Psoas muscle (tissue), 8 donors: ENCODE measurements around the gene RNF225. TPM values are rescaled to one million over a fixed set of nuclear protein-coding genes. Genes with fewer than 3 reads are reported as not detected.

ENCODE experiments used
- ATAC-seq, 4 donors: fragments of 200-7000 bp; cut with Tn5 transposase; one replicate each; pipeline ENCODE4 v1.9.1; 2020; ENCODE audit warnings: moderate library complexity in 3 of 4, mild to moderate bottlenecking in 2 of 4
- DNase-seq, 2 donors: peaks; one replicate each; pipeline ENCODE4 v3.0.0-alpha.2; 2020
- H3K27ac ChIP-seq: fragments of 200-600 bp; one replicate; pipeline ENCODE4 v1.8.0; 2022
- H3K27me3 ChIP-seq, 3 donors: fragments of 200-600 bp in 1 of 3; one replicate each; pipeline versions ENCODE4 v1.6.1 to v1.8.0; 2013 to 2022; ENCODE audit warnings: low read length in 2 of 3, mild to moderate bottlenecking in 2 of 3, moderate library complexity in 1 of 3; ENCODE audit not compliant: insufficient read depth in 3 of 3
- H3K36me3 ChIP-seq, 2 donors: fragments of 200-600 bp in 1 of 2; one replicate each; pipeline versions ENCODE4 v1.6.1 to v1.8.0; 2013 to 2022; ENCODE audit warnings: low read depth in 1 of 2, mild to moderate bottlenecking in 1 of 2, moderate library complexity in 1 of 2; ENCODE audit not compliant: insufficient read depth in 1 of 2
- H3K4me1 ChIP-seq: fragments of 200-600 bp; one replicate; pipeline ENCODE4 v1.8.0; 2022
- H3K4me3 ChIP-seq: fragments of 200-600 bp; one replicate; pipeline ENCODE4 v1.8.0; 2022; ENCODE audit warnings: mild to moderate bottlenecking
- H3K9me3 ChIP-seq: fragments of 200-600 bp; one replicate; pipeline ENCODE4 v1.8.0; 2022
- WGBS, 3 donors: extraction: QIAGEN DNeasy Blood & Tissue Kit; methylation state at CpG; one replicate each; pipeline versions ENCODE4 v1.1.6 to v1.1.7; 2013; 5-methylcytosine and 5-hydroxymethylcytosine counted together
- intact Hi-C, 2 donors: fragments of 100-400 bp; cut with DNase I; formaldehyde crosslinking; loops; one replicate each; pipeline versions ENCODE4 v1.11.0 to v1.14.2; 2022
- polyA plus RNA-seq, 3 donors: library from polyadenylated mRNA; stranded (reverse); fragments of 200-250 nt; gene quantifications; one replicate each; pipeline ENCODE4 v1.2.3, GENCODE V29; 2013
- total RNA-seq, 4 donors: library from RNA; stranded (reverse); fragmentation: NEBNext Ultra II Directional in 2 of 4; extraction: Animal tissue kit (Norgen Biotek cat#: 25700) in 2 of 4; gene quantifications; one replicate each; pipeline versions ENCODE4 v1.2.1 to v1.2.4, GENCODE V29; 2021 to 2023
- TF ChIP-seq, protein P1 (sequence below): fragments of 200-600 bp; IDR thresholded peaks from one replicate; pipeline ENCODE4 v1.8.0; 2022; ENCODE audit warnings: antibody characterized with exemption
- donor health status: healthy with polysubstance abuse.
- donor health status: DM: no; HTN: no; CAD: no; lungs with moderate emphysema.
- donor health status: Bipolar disorder and iron deficiency.
- donor health status: healthy.
- donor health status: DM: yes; HTN: yes; CAD: no.
- donor health status: DM: no; HTN: no; CAD: no.
- donor health status: DM: no; HTN: no; CAD: no.
- donor health status: DM: yes; HTN: yes; CAD: no.

Gene RNF225
- total and polyA plus RNA-seq, 7 donors = not detected

DNA sequence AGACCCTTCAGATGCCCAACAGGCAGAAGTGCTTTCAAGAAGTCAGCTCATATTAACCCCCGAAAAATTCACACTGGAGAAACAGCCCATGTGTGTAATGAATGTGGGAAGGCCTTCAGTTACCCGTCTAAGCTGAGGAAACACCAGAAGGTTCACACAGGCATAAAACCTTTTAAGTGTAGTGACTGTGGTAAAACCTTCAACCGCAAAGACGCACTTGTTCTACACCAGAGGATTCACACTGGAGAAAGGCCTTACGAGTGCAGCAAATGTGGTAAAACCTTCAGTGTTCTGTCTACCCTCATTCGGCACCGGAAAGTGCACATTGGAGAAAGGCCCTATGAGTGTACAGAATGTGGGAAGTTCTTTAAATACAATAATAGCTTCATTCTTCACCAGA is 21.6 kb downstream of the RNF225 start:
- DNase-seq = no peak
- intact Hi-C loops = no loop called here
- no peak for ATAC-seq
- TF ChIP-seq, protein P1, sequence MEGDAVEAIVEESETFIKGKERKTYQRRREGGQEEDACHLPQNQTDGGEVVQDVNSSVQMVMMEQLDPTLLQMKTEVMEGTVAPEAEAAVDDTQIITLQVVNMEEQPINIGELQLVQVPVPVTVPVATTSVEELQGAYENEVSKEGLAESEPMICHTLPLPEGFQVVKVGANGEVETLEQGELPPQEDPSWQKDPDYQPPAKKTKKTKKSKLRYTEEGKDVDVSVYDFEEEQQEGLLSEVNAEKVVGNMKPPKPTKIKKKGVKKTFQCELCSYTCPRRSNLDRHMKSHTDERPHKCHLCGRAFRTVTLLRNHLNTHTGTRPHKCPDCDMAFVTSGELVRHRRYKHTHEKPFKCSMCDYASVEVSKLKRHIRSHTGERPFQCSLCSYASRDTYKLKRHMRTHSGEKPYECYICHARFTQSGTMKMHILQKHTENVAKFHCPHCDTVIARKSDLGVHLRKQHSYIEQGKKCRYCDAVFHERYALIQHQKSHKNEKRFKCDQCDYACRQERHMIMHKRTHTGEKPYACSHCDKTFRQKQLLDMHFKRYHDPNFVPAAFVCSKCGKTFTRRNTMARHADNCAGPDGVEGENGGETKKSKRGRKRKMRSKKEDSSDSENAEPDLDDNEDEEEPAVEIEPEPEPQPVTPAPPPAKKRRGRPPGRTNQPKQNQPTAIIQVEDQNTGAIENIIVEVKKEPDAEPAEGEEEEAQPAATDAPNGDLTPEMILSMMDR = no peak
- H3K27me3 ChIP-seq = no peaks in the 10 kb centered on the region
- H3K9me3 ChIP-seq = no peaks in the 10 kb centered on the region
- WGBS, 3 donors = 97 to 99% (median 97%) methylated on average over 7 of the region's 7 CpGs
- H3K36me3 ChIP-seq = peaks cover 7 to 71% of the 10 kb centered on the region in 2 donors
- H3K4me3 ChIP-seq = no peak overlapping the region
- no peaks in the 10 kb centered on the region for H3K4me1 ChIP-seq
- no peak overlapping the region for H3K27ac ChIP-seq

DNA sequence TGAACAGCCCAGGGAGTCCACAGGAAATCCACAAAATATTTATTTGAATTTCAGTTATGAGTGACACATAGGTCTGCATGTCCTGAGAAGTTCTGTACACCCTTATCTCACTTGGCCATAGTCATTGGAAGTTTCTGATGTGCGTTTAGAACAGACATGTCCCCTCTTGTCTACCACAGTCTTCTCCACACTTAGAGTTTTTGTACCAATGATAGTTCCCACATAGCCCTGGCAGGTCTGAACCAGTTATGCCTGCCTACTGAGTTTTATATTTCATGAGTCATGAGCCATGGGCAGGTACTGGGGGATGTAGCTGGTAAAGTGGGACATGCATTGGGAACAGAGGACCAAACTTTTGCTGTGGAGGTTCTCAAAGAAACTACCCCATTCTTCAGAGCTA is 33.2 kb downstream of the RNF225 start:
- DNase-seq (no peak), ATAC-seq (no peak)
- Histone ChIP-seq H3K36me3 (peaks cover 19 to 23% of the 10 kb centered on the region in 2 donors), H3K4me1 (no peaks in the 10 kb centered on the region), H3K27ac (no peak overlapping the region), H3K4me3 (no peak overlapping the region), H3K27me3 (no peaks in the 10 kb centered on the region), H3K9me3 (peaks cover 57% of the 10 kb centered on the region)
- TF ChIP-seq, protein P1 = no peak
- intact Hi-C loops = no loop called here
- 67 to 90% (median 68%) methylated on average over 1 of the region's 1 CpG for WGBS, 3 donors

DNA sequence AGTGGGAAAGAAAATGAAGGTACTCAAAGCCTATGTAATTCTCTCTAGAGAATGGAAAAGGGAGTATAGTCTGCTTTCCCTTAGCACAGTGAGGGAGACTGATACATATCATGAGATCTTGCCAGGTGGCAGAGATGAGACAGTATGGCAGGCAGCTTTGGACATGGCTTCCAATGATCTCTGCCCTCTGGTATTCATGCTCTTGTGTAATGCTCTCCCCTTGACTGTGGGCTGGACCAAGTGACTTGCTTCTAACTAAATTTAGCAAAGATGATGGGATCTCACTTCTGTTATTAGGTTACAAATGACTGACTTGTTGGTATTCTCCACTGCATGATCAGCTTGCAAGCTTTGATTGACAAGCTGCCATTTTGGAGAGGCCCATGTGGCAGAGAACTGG is 34.3 kb downstream of the RNF225 start:
- intact Hi-C loops = no loop called here
- ATAC-seq (peak; percentile 78 to 94 (median 83)), DNase-seq (no peak)
- TF ChIP-seq, protein P1 = no peak
- H3K27ac ChIP-seq = peak overlapping the region; percentile 10
- no peak overlapping the region for H3K4me3 ChIP-seq
- H3K9me3 ChIP-seq = peaks cover 68% of the 10 kb centered on the region
- no peaks in the 10 kb centered on the region for H3K27me3 ChIP-seq
- no peaks in the 10 kb centered on the region for H3K4me1 ChIP-seq
- peaks cover 28 to 34% of the 10 kb centered on the region in 2 donors for H3K36me3 ChIP-seq

DNA sequence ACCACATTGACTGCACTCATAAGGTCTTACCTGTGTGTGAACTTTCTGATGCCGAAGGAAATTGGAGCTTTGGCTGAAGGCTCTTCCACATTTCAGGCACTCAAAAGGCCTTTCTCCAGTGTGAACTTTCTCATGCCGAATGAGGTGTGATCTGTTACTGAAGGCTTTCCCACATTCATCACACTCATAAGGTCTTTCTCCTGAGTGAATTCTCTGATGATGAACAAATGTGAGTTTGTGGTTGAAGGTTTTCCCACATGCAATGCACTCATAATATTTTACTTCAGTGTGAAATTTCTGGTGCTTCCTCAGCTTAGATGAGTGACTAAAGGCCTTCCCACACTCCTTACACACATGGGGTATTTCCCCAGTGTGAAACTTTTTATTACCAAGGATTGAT is 38.8 kb downstream of the RNF225 start:
- Histone ChIP-seq H3K27ac (no peak overlapping the region), H3K4me3 (no peak overlapping the region), H3K36me3 (peaks cover 49 to 55% of the 10 kb centered on the region in 2 donors), H3K27me3 (no peaks in the 10 kb centered on the region), H3K9me3 (peaks cover 98% of the 10 kb centered on the region), H3K4me1 (peaks cover 2% of the 10 kb centered on the region)
- intact Hi-C loops = no loop called here
- no peak for DNase-seq
- no peak for ATAC-seq
- WGBS, 3 donors = 96 to 100% (median 98%) methylated on average over 2 of the region's 2 CpGs
- TF ChIP-seq, protein P1 = no peak
